OCI-LY7 (cell line): ENCODE results near the gene CTSE. TPM values are rescaled to one million over a fixed set of nuclear protein-coding genes. Genes with fewer than 3 reads are reported as not detected.

Source experiments
- BruUV-seq: library from RNA; stranded (reverse); fragments of 400-500 nt; replicated peaks from 2 replicates; lab custom pipeline; 2021; lab: Mats Ljungman, UMichigan
- CTCF ChIA-PET: fragments of 300-600 bp; sonication (Branson Sonifier 250); formaldehyde crosslinking; loops from one replicate; lab custom pipeline; 2022; ENCODE audit warnings: antibody characterized with exemption; ENCODE audit not compliant: unreplicated experiment; lab: Charles Lee
- POLR2A ChIA-PET: fragments of 300-600 bp; sonication (Branson Sonifier 250); formaldehyde crosslinking; loops from one replicate; lab custom pipeline; 2022; ENCODE audit warnings: antibody characterized with exemption; lab: Charles Lee
- DNase-seq: peaks from one replicate; pipeline ENCODE4 v3.0.0-alpha.2; 2015; ENCODE audit warnings: low spot score
- H2AFZ ChIP-seq: fragments of 200-600 bp; sonication (generic), shearing (Covaris generic); 2 replicates; pipeline ENCODE4 v1.6.1; 2014; ENCODE audit warnings: mild to moderate bottlenecking, antibody characterized with exemption, low read length, moderate library complexity
- H3K27ac ChIP-seq: fragments of 200-600 bp; sonication (generic); 2 replicates; pipeline ENCODE4 v1.5.1; 2014; ENCODE audit warnings: mixed run types, low read depth, mild to moderate bottlenecking, moderate library complexity, low read length, inconsistent platforms; ENCODE audit not compliant: poor library complexity, severe bottlenecking
- H3K36me3 ChIP-seq: fragments of 200-600 bp; sonication (generic); 2 replicates; pipeline ENCODE4 v1.6.1; 2014; ENCODE audit warnings: mild to moderate bottlenecking, antibody characterized with exemption, low read length, moderate library complexity, mixed read lengths; ENCODE audit not compliant: insufficient read depth
- H3K4me1 ChIP-seq: fragments of 200-600 bp; sonication (generic); 2 replicates; pipeline ENCODE4 v1.5.1; 2014; ENCODE audit warnings: mild to moderate bottlenecking, low read length; ENCODE audit not compliant: insufficient read depth, poor library complexity, severe bottlenecking
- H3K4me2 ChIP-seq: fragments of 200-600 bp; sonication (generic); 2 replicates; pipeline ENCODE4 v1.6.1; 2014; ENCODE audit warnings: mild to moderate bottlenecking, low read length
- H3K4me3 ChIP-seq: fragments of 200-600 bp; sonication (generic); 2 replicates; pipeline ENCODE4 v1.5.1; 2014; ENCODE audit warnings: mild to moderate bottlenecking, low read depth, low read length; ENCODE audit not compliant: poor library complexity, severe bottlenecking
- H3K79me2 ChIP-seq: fragments of 200-600 bp; sonication (generic); 2 replicates; pipeline ENCODE4 v1.6.1; 2016; ENCODE audit warnings: low read depth, mild to moderate bottlenecking, low read length, moderate library complexity, mixed read lengths; ENCODE audit not compliant: insufficient read depth
- H3K9me2 ChIP-seq: fragments of 200-600 bp; sonication (generic); 2 replicates; pipeline ENCODE4 v1.6.1; 2016; ENCODE audit warnings: mild to moderate bottlenecking, low read length, mixed read lengths; ENCODE audit not compliant: insufficient read depth
- H3K9me3 ChIP-seq: fragments of 200-600 bp; sonication (generic); 2 replicates; pipeline ENCODE4 v1.6.1; 2014; ENCODE audit warnings: mild to moderate bottlenecking, mixed run types, low read length, mixed read lengths
- H4K20me1 ChIP-seq: fragments of 200-600 bp; sonication (generic); 2 replicates; pipeline ENCODE4 v1.6.1; 2014; ENCODE audit warnings: mild to moderate bottlenecking, antibody characterized with exemption, low read length, moderate library complexity, mixed read lengths; ENCODE audit not compliant: insufficient read depth
- EZH2phosphoT487 ChIP-seq: fragments of 200-600 bp; sonication (generic); IDR thresholded peaks from 2 replicates; pipeline ENCODE4 v1.6.1; 2018; ENCODE audit warnings: low read depth, borderline replicate concordance, mild to moderate bottlenecking, mixed run types, antibody characterized with exemption, low read length, moderate library complexity, mixed read lengths
- intact Hi-C: fragments of 100-400 bp; cut with micrococcal nuclease; formaldehyde crosslinking; loops from one replicate; pipeline ENCODE4 v1.10.0; 2022; ENCODE audit not compliant: unreplicated experiment
- total RNA-seq, 2 experiments: library from RNA; depleted of rRNA in 1 of 2; stranded (reverse); fragments of >200 nt in 1 of 2; shearing (Covaris generic) in 1 of 2; gene quantifications; 2 replicates each; pipeline ENCODE4 v1.2.3, GENCODE V29; 2014 to 2022
- TF ChIP-seq, protein P1 (sequence below): fragments of 200-600 bp; sonication (generic); conservative IDR thresholded peaks from 2 replicates; pipeline ENCODE4 v1.5.1; 2014; ENCODE audit warnings: mild to moderate bottlenecking, antibody characterized with exemption, low read length, moderate library complexity, mixed read lengths

Gene CTSE
- total RNA-seq, 2 experiments from 2014 or later: not detected

DNA sequence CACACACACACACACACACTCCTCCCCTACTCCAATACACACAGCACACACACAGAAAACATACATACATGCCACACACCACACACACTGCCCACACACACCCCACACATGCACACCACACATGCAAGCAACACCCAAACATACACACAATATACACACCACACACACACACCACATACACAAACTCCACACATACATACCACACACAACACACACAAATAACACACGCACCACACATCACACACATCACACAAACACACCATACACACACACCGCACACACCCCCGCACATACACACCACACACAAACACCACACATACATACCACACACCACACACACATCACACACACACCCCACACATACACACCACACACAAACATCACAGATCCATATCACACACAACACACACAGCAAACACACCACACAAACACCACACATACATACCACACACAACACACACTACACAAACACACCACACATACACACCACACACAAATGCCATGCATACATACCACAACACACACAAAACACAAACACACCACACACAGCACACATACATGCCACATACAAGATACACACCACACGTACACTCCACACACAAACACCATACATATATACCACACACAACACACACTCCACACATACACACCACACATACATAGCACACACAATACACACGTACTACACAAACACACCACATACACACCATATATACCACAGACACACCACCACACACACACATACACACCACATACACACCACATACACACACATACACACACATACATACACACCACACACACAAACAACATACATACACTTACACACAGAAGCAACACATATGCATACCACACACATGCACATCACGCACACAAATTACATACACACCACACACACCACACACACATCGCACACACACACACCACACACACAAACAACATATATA is 19.6 kb downstream of the CTSE start:
- DNase-seq: no peak

DNA sequence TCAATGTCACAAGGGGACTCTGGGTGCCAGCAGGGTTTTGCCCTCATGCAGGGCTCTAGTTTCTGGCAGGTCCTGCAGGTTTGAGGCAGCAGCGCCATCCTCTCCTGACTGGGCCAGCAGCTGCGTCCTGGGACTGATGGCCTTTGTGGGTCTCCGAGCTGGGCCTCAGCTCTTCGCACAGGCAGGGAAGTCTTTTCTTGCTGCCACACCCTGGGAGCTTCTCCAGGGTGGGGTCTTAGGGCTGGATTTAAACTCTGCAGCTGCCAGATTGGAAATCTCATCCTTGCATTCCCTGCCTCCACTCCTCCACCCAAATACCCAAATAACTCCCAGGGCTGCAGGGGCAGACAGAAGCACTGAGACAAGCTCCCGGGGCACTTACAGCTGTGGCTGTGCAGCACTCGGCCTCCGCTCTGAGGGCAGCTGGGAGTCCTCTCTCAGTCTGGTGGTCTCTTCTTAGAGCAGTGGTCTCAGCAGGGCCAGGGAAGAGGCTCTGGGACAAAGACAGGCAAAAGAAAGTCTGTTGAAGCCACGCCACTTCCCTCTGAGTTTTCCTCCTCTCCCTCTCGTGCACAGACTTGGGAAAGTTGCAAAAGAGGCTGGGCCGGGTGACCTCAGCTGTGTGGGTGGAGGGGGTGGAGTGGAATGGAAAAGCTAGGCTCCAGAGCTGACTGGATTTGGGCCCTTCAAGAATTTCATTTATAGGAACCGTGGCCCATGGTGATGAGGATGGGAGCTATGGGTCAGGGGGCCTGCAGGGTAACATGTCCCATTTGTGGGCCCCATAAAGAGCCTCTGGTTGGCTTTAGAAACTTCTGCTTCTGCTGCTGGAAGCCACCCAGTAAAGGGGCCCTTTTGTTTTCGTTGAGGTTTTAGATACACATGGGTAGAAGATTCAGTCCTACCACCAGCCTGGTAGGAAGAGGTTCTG is 20.6 kb downstream of the CTSE start, which contains the start of gene RAB7B:
RAB7B (minus strand) TSS at position 525 of the 931 bp plus-strand sequence. CDS start 9,260 bp downstream, outside the sequence.
- no peak for TF ChIP-seq EZH2phosphoT487
- TF ChIP-seq, protein P1, sequence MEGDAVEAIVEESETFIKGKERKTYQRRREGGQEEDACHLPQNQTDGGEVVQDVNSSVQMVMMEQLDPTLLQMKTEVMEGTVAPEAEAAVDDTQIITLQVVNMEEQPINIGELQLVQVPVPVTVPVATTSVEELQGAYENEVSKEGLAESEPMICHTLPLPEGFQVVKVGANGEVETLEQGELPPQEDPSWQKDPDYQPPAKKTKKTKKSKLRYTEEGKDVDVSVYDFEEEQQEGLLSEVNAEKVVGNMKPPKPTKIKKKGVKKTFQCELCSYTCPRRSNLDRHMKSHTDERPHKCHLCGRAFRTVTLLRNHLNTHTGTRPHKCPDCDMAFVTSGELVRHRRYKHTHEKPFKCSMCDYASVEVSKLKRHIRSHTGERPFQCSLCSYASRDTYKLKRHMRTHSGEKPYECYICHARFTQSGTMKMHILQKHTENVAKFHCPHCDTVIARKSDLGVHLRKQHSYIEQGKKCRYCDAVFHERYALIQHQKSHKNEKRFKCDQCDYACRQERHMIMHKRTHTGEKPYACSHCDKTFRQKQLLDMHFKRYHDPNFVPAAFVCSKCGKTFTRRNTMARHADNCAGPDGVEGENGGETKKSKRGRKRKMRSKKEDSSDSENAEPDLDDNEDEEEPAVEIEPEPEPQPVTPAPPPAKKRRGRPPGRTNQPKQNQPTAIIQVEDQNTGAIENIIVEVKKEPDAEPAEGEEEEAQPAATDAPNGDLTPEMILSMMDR: no peak
- CTCF ChIA-PET: interaction anchor here (0.7 kb wide), 1 partner anchor 27 kb away, joined by 3 read pairs; no protein-coding TSS in a partner anchor
- intact Hi-C loops: no loop called here
- H3K4me3 ChIP-seq: no peak within 1 kb of the TSS
- no peaks in the 10 kb centered on the region for H4K20me1 ChIP-seq
- H3K4me1 ChIP-seq: no peaks in the 10 kb centered on the region
- H3K79me2 ChIP-seq: no peaks in the 10 kb centered on the region
- H3K9me2 ChIP-seq: no peaks in the 10 kb centered on the region
- H3K27ac ChIP-seq: no peak within 1 kb of the TSS
- no peaks in the 10 kb centered on the region for H3K36me3 ChIP-seq
- BruUV-seq: no TSS peak
- no peaks in the 10 kb centered on the region for H3K9me3 ChIP-seq
- H2AFZ ChIP-seq: no peak within 1 kb of the TSS
- POLR2A ChIA-PET: interaction anchor here (0.7 kb wide), 1 partner anchor 584 kb away, joined by 3 read pairs; no protein-coding TSS in a partner anchor
- DNase-seq: no peak
- H3K4me2 ChIP-seq: no peak within 1 kb of the TSS

More for the DNA sequence above, 19.6 kb downstream of the CTSE start:
- no peak for TF ChIP-seq EZH2phosphoT487
- TF ChIP-seq, protein P1: no peak
- Histone ChIP-seq H3K4me1 (no peaks in the 10 kb centered on the region), H3K9me3 (no peaks in the 10 kb centered on the region), H4K20me1 (no peaks in the 10 kb centered on the region), H2AFZ (no peak overlapping the region), H3K9me2 (no peaks in the 10 kb centered on the region), H3K4me2 (no peak overlapping the region), H3K4me3 (no peak overlapping the region), H3K27ac (no peak overlapping the region), H3K36me3 (no peaks in the 10 kb centered on the region), H3K79me2 (no peaks in the 10 kb centered on the region)
- intact Hi-C loops: no loop called here
- ChIA-PET CTCF (no interaction called here), POLR2A (no interaction called here)
- no TSS peak for BruUV-seq
